Stimulated activated naive CD8-positive, alpha-beta T cell treated with anti-CD3 and anti-CD28 coated beads, Interleukin-15, amount 100 ng/mL, for 72 hours (primary cell): ENCODE results near the gene LGALS9B.
"Not testable (repeated sequence)": the region's sequence is repeated elsewhere in the genome, so short reads cannot be mapped to it uniquely, and the experiment has no call there.

Source experiments
- ATAC-seq: fragments of 150-1000 bp; cut with Tn5 transposase; 2 replicates; pipeline ENCODE4 v1.10.0; 2021; ENCODE audit warnings: mild to moderate bottlenecking, moderate library complexity
- DNase-seq, 2 donors: peaks; one replicate each; pipeline ENCODE4 v3.0.0; 2021 to 2022
- H3K27ac Mint-ChIP-seq, 2 donors: one replicate each; pipeline ENCODE4 v1.8.0; 2022; ENCODE audit warnings: mild to moderate bottlenecking in 2 of 2, mixed read lengths in 2 of 2, moderate library complexity in 2 of 2
- H3K27me3 Mint-ChIP-seq: one replicate; pipeline ENCODE4 v1.8.0; 2022; ENCODE audit warnings: mixed read lengths
- H3K4me1 Mint-ChIP-seq: one replicate; pipeline ENCODE4 v1.8.0; 2022; ENCODE audit warnings: mild to moderate bottlenecking, mixed read lengths
- H3K4me3 Mint-ChIP-seq, 2 donors: one replicate each; pipeline ENCODE4 v1.8.0; 2022; ENCODE audit warnings: mild to moderate bottlenecking in 2 of 2, mixed read lengths in 2 of 2, moderate library complexity in 1 of 2
- H3K9me3 Mint-ChIP-seq, 2 donors: one replicate each; pipeline ENCODE4 v1.8.0; 2022; ENCODE audit warnings: mixed read lengths in 2 of 2

LGALS9B gene

DNA sequence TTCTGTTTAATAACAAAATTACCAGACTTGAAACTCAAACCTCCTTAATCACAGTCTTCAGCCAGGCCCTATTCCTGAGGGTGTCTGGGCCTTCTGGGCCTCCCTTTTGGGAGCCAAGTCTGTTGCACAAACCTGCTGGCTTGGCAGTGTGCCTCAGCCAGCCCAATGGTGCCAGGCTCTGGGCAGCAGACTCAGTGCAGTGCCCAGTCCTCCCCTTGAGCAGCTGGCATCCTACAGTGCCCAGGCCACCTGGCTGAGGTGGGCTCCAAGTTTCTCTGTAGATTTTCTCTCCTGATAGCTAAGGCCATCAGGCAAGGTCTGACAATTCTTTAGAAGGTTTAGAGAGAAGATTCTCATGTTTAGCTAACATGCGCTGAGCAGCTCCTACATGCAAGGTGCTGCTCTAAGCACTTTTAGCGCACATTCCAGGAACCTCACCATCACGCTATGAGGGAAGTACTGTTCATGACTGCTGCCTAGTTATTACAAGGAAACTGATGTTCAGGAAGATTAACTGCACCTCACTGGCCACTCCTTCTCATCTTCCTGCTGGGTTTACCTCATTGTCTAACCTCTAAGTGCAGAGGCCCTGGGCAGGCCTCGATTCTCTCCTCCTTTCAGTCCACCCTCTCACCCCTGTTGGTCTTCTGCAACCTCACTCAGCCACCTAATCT is 10.2 kb upstream of the LGALS9B start:
- not testable (repeated sequence) for H3K27me3 Mint-ChIP-seq, H3K4me1 Mint-ChIP-seq, H3K4me3 Mint-ChIP-seq, H3K27ac Mint-ChIP-seq, H3K9me3 Mint-ChIP-seq, ATAC-seq, DNase-seq

- H3K4me1 Mint-ChIP-seq, H3K27me3 Mint-ChIP-seq, DNase-seq, H3K27ac Mint-ChIP-seq, H3K9me3 Mint-ChIP-seq, H3K4me3 Mint-ChIP-seq, ATAC-seq: not testable (repeated sequence)
Measured at GRCh38 chr17:20475137-20475831, 7.9 kb upstream of the LGALS9B start.

DNA sequence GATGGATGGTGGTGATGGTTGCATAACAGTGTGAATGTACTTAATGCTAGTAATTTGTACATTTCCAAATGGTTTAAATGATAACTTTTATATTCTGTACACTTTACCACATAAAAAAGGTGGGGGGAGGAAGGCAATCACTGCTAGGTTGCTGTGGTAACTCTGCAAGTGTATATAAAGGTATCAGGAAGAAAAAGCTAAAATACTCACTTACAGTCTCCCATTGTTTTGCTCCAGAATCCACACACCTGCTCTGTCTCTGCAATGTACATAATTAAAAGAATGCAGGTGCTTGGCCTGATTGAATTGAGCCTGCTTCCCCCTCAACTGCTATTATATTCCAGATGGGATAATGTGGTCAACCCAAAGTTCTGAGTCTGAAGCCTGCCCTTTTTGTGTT is 6.7 kb upstream of the LGALS9B start:
- not testable (repeated sequence) for H3K4me3 Mint-ChIP-seq, H3K27ac Mint-ChIP-seq, DNase-seq, H3K27me3 Mint-ChIP-seq, H3K4me1 Mint-ChIP-seq, H3K9me3 Mint-ChIP-seq, ATAC-seq

DNA sequence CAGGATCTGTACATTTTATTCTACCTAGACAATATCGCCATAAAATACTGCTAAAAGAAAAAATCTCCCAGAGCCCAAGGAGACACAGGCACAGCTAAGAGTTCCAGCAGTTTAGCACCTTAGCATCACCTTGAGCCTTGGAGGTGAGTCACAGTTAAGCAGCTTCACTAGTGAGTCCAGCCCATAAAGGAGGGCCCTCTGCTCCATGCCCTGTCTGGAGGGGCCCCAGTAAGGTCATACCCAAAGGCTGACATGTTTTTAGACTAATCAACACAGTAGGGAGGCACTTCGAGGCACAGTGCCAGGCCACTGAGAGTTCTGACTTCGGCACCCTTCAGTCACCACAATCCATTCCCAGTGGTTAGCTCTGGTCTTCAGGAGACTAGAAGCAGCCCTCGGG is 2.6 kb upstream of the LGALS9B start:
- H3K27ac Mint-ChIP-seq, H3K4me3 Mint-ChIP-seq, H3K4me1 Mint-ChIP-seq, H3K27me3 Mint-ChIP-seq, ATAC-seq, DNase-seq, H3K9me3 Mint-ChIP-seq: not testable (repeated sequence)

- not testable (repeated sequence) for DNase-seq, H3K9me3 Mint-ChIP-seq, H3K27ac Mint-ChIP-seq, ATAC-seq, H3K27me3 Mint-ChIP-seq, H3K4me3 Mint-ChIP-seq, H3K4me1 Mint-ChIP-seq
Measured at GRCh38 chr17:20469107-20469506, 1.8 kb upstream of the LGALS9B start.

DNA sequence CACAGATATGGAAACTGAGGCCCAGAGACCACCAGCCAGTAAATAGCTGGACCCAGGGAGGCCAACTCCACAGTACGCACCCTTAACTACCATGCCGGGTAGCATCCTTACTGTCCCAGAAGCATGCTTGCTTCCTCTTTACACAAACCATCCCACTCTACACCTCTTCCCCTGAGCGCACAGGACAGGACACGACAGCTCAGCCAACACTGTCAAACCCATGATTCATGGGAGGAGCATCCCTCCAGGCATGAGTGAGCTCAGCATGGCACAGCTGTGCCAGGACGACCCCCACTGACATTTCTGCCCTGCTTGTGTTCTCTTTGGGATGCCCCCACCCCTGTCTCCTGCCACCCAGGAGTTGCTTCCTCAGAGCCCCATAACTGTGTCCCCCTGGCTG is 340 bp downstream of the LGALS9B start:
- Mint-ChIP-seq H3K27ac (peak overlapping the region; percentile 12 to 89), H3K4me3 (peak overlapping the region in 1 of 2 donors; percentile 31)
- H3K4me1 Mint-ChIP-seq, H3K27me3 Mint-ChIP-seq, H3K9me3 Mint-ChIP-seq, DNase-seq: not testable (repeated sequence)
- peak; percentile 28 for ATAC-seq

DNA sequence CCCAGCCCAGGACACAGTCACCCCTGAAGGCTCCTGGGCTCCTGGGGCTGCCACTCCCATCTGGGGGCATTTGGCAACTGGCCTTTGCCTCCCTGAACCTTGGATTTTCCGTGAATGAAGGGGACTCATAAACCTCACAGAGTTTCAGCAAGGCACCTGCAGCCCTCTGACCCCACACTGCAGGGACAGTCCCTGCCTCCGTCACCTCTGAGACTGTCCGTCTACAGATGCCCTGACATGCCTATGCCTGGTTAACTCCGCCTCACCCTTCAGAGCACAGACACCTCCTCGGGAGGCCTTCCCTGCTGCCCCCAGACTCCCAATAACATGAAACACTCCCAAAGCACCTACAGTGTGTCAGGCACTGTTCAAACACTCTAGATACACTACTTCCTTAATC is 786 bp downstream of the LGALS9B start:
- not testable (repeated sequence) for H3K27ac Mint-ChIP-seq, ATAC-seq, H3K4me3 Mint-ChIP-seq, DNase-seq, H3K27me3 Mint-ChIP-seq, H3K4me1 Mint-ChIP-seq, H3K9me3 Mint-ChIP-seq

- not testable (repeated sequence) for H3K4me1 Mint-ChIP-seq, H3K9me3 Mint-ChIP-seq, H3K27me3 Mint-ChIP-seq, H3K4me3 Mint-ChIP-seq, DNase-seq, ATAC-seq, H3K27ac Mint-ChIP-seq
Measured at GRCh38 chr17:20465535-20465934, 1.8 kb downstream of the LGALS9B start.

GRCh38 chr17:20464854-20465414 is 2.4 kb downstream of the LGALS9B start:
- not testable (repeated sequence) for H3K27ac Mint-ChIP-seq, H3K4me3 Mint-ChIP-seq

GRCh38 chr17:20462158-20462557 is 5.2 kb downstream of the LGALS9B start:
- not testable (repeated sequence) for H3K4me3 Mint-ChIP-seq, ATAC-seq, DNase-seq, H3K4me1 Mint-ChIP-seq, H3K27ac Mint-ChIP-seq, H3K9me3 Mint-ChIP-seq, H3K27me3 Mint-ChIP-seq

More at GRCh38 chr17:20464854-20465414, 2.4 kb downstream of the LGALS9B start:
- not testable (repeated sequence) for DNase-seq, H3K9me3 Mint-ChIP-seq, H3K27me3 Mint-ChIP-seq, ATAC-seq, H3K4me1 Mint-ChIP-seq

DNA sequence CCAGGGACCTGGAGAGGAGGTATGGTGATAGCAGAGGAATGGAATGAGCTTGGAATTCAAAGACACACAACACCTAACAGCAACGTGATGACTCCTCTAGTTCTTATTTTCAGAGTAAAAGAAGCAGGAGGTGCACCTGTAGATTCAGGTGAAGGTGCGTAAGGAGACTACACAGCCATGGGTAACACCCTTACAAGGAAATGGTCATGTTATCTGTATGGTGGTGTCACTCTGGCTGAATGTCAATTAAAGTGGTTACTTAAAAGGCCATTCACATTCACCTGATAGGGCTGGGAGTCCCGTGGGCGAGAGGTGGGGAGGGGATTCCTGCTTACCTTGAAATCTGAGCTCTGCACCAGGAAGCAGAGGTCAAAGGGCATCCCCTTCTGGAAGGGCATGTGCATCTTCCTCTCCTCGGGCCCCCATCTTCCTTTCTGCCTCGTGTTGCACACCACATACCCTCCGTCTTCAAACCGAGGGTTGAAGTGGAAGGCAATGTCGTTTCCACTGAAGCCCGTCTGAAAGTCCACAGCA is 9.4 kb downstream of the LGALS9B start:
- DNase-seq, H3K27me3 Mint-ChIP-seq, H3K4me3 Mint-ChIP-seq, ATAC-seq, H3K9me3 Mint-ChIP-seq, H3K27ac Mint-ChIP-seq, H3K4me1 Mint-ChIP-seq: not testable (repeated sequence)

- not testable (repeated sequence) for H3K27me3 Mint-ChIP-seq, H3K4me1 Mint-ChIP-seq, ATAC-seq, H3K27ac Mint-ChIP-seq, H3K4me3 Mint-ChIP-seq, DNase-seq, H3K9me3 Mint-ChIP-seq
Measured at GRCh38 chr17:20455106-20455505, 12.2 kb downstream of the LGALS9B start.

DNA sequence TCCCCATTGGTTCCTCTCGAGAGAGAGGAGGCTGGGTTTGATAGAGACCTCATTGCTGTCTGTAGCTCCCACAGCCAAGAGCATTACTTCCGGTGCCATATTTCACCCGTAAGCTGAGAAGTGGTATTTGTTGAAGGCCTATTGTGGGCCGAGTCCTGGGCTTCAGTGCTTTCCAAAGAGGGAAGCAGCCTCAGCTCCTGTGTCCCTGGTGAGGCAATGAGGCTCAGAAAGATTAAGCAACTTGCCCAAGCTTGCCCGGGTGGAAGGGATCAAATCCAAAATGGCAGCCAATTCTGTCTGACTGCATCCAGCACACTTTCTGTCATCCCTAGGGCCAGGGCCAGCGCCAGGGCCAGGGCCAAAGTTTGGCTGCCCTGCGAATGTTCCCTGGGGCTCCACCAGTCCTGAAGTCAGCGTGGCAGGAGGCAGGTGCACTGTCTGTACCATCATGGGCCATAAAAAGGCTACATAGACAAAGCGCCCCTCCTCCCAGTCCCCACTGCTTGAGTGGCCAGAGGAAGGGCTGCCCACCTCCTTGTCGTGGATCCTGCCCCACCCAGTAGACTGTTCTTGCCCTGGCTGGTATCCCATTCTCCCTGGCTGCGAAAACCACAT is 13.4 kb downstream of the LGALS9B start:
- not testable (repeated sequence) for H3K27me3 Mint-ChIP-seq, H3K4me1 Mint-ChIP-seq, H3K27ac Mint-ChIP-seq, DNase-seq, H3K9me3 Mint-ChIP-seq, ATAC-seq, H3K4me3 Mint-ChIP-seq

DNA sequence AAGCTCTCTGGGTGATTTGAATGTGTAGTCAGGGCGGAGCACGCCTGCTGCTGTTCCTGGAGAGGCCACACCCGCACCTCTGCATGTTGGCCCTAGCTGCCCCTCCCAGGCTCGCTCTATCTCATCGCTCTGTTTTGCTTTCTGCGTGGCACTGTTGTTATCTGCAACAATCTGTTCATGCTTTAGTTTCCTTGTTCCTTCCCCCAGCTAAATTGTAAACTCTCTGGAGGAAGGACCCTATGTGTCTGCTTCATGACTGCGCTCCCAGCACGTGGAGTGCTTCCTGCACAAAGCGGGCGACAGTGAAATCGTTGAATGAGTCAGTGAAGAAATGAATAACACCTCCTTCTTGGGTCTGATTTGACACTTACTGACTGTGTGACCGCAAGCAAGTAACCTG is 16.5 kb downstream of the LGALS9B start:
- H3K4me3 Mint-ChIP-seq, result not testable (repeated sequence)

DNA sequence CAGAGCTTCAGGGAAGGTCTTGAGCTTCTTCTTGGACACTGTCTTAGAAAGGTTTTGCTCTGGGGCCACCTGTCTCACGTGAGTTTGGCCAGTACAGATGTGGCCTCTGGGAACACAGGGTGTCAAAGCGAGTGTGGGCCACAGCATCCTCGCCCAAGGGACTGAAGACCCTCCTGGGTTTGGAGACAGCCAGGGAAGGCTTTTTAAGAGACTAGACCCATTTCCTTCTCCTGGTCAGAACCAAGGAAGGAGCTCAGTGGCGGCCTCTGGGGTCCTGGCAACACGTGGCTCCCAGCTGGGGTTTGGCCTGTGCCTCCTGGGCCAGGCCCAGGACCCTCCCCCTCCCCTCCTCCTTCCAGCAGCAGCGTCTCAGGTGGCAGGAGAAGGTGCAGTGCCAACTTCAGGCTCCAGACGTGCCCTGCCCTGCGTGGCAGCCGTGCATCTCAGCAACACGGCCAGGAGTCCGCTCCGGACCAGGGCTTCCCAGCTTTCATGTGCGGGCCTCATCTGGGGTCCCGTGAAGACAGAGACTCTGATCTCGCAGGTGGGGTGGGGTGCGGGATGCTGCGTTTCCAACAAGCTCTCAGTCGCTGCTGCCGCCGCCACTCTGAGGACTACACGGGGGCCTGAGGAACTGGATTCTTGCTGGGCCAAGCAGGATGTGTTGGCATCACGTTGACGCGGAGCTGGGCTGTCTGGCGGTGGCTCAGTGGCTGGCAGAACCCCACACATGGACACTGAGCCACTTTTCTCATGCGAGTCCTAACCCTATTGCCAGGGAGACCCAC is 19.6 kb downstream of the LGALS9B start:
- H3K4me1 Mint-ChIP-seq, result not testable (repeated sequence)

More for the DNA sequence above, 16.5 kb downstream of the LGALS9B start:
- not testable (repeated sequence) for H3K27me3 Mint-ChIP-seq, H3K9me3 Mint-ChIP-seq, H3K27ac Mint-ChIP-seq, H3K4me1 Mint-ChIP-seq
- DNase-seq, result peak; percentile 3 to 20
- peak; percentile 83 for ATAC-seq

More for the DNA sequence above, 19.6 kb downstream of the LGALS9B start:
- H3K4me3 Mint-ChIP-seq, DNase-seq, H3K9me3 Mint-ChIP-seq, H3K27me3 Mint-ChIP-seq, H3K27ac Mint-ChIP-seq, ATAC-seq: not testable (repeated sequence)
